K562 (cell line): ENCODE measurements around the gene PYGO2. TPM values are rescaled to one million over a fixed set of nuclear protein-coding genes. Genes with fewer than 3 reads are reported as not detected.

Source experiments
- BCL6 ChIP-seq: fragments of 250-450 bp; sonication (Bioruptor Pico); IDR thresholded peaks from 2 replicates; pipeline ENCODE4 v1.4.0; 2020
- CAMTA2 ChIP-seq: fragments of 250-450 bp; sonication (Bioruptor Pico); conservative IDR thresholded peaks from 2 replicates; pipeline ENCODE4 v1.5.1; 2022
- EP400 ChIP-seq: fragments of 450-650 bp; IDR thresholded peaks from 2 replicates; pipeline ENCODE4 v1.6.1; 2017; ENCODE audit warnings: antibody characterized with exemption, mild to moderate bottlenecking, moderate library complexity
- IRF2 ChIP-seq: sonication (generic); formaldehyde crosslinking; IDR thresholded peaks from 2 replicates; pipeline ENCODE4 v1.8.1; 2022; ENCODE audit warnings: mild to moderate bottlenecking, missing genetic modification reagents
- NCOA6 ChIP-seq: fragments of 450-650 bp; IDR thresholded peaks from 2 replicates; pipeline ENCODE4 v1.6.1; 2017; ENCODE audit warnings: mild to moderate bottlenecking
- SNIP1 ChIP-seq: fragments of 450-650 bp; IDR thresholded peaks from 2 replicates; pipeline ENCODE4 v1.7.1; 2017; ENCODE audit warnings: low read depth, mild to moderate bottlenecking
- TAF7 ChIP-seq: fragments of 450-650 bp; IDR thresholded peaks from 2 replicates; pipeline ENCODE4 v1.6.1; 2016; ENCODE audit warnings: missing genetic modification characterization, missing compliant biosample characterization
- ZNF282 ChIP-seq: sonication (generic); formaldehyde crosslinking; IDR thresholded peaks from 2 replicates; pipeline ENCODE4 v1.8.1; 2023; ENCODE audit warnings: missing genetic modification reagents
- ZNF354B ChIP-seq: fragments of 250-450 bp; sonication (Bioruptor Pico); IDR thresholded peaks from 2 replicates; pipeline ENCODE4 v1.4.0; 2020
- polyA plus RNA-seq, 8 experiments: library from polyadenylated mRNA; depleted of rRNA in 4 of 8; stranded (reverse) in 5 of 8; unstranded in 3 of 8; fragments of >200 nt; fragmentation: Nextera tagmentation in 2 of 8; fragmentation: Illumina TruSeq in 1 of 8; extraction: Ambion mirVana in 2 of 8; extraction: Trizol in 1 of 8; gene quantifications; 2 replicates each; pipeline versions ENCODE4 v1.2.1 to v1.2.3, GENCODE V29; 2011 to 2014; ENCODE audit warnings: inconsistent platforms in 1 of 8, missing spikeins in 1 of 8
- total RNA-seq, 7 experiments: library from RNA; depleted of rRNA in 6 of 7; stranded (reverse); fragments of >200 nt in 6 of 7; fragmentation: Illumina TruSeq in 2 of 7; extraction: Trizol in 2 of 7; gene quantifications; 2 replicates each; pipeline versions ENCODE4 v1.2.1 to v1.2.3, GENCODE V29; 2011 to 2021; ENCODE audit warnings: low replicate concordance in 1 of 7
- TF ChIP-seq, protein P1 (sequence below): fragments of 450-650 bp; IDR thresholded peaks from 2 replicates; pipeline ENCODE4 v1.6.1; 2016; ENCODE audit warnings: mild to moderate bottlenecking, moderate library complexity
- TF ChIP-seq, protein P2 (sequence below): fragments of 250-450 bp; sonication (Bioruptor Pico); IDR thresholded peaks from 2 replicates; pipeline ENCODE4 v1.8.0; 2021; ENCODE audit warnings: moderate library complexity, mild to moderate bottlenecking, inconsistent platforms
- TF ChIP-seq, protein P3 (sequence below): sonication (generic); formaldehyde crosslinking; IDR thresholded peaks from 2 replicates; pipeline ENCODE4 v1.8.0; 2023; ENCODE audit warnings: missing genetic modification reagents, mild to moderate bottlenecking, borderline replicate concordance

The PYGO2 gene
- total and polyA plus RNA-seq, 9 of the 15 experiments (the other 6 are each of a cell fraction or from before 2014, with no cell fraction given) = 8.3 to 36.2 (median 18.2) TPM

DNA sequence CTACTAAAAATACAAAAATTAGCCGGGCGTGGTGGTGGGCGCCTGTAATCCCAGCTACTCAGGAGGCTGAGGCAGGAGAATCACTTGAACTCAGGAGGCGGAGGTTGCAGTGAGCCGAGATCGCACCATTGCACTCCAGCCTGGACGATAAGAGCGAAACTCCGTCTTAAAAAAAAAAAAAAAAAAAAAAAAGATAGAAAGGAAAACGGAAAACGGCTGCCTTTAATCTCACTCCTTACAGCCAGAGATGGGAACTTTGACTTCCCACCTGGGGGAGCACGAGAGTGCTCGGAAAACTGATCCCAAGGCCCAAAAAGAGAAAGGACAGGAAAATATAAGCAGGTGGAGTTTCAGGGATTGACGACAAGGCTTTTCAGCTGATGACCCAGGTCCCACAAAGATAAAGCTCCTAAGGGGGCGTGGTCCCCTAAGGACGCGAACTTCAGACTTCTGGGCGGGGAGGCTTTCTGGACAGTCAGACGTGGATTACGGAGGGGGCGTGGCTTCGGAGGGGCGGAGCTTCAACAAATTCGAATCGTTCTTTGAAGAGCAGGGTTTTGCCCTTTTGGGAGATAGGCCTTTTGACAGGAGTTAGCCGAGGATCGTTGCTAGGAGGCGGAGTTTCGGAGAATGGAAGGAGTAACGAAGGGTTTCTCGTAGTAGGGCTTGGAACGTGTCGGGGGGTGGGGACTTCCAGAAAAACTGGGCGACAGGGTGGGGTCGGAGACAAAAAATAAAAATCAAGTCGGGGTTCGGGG, 11.9 kb upstream of the PYGO2 start (continued):
- TF ChIP-seq, protein P1, sequence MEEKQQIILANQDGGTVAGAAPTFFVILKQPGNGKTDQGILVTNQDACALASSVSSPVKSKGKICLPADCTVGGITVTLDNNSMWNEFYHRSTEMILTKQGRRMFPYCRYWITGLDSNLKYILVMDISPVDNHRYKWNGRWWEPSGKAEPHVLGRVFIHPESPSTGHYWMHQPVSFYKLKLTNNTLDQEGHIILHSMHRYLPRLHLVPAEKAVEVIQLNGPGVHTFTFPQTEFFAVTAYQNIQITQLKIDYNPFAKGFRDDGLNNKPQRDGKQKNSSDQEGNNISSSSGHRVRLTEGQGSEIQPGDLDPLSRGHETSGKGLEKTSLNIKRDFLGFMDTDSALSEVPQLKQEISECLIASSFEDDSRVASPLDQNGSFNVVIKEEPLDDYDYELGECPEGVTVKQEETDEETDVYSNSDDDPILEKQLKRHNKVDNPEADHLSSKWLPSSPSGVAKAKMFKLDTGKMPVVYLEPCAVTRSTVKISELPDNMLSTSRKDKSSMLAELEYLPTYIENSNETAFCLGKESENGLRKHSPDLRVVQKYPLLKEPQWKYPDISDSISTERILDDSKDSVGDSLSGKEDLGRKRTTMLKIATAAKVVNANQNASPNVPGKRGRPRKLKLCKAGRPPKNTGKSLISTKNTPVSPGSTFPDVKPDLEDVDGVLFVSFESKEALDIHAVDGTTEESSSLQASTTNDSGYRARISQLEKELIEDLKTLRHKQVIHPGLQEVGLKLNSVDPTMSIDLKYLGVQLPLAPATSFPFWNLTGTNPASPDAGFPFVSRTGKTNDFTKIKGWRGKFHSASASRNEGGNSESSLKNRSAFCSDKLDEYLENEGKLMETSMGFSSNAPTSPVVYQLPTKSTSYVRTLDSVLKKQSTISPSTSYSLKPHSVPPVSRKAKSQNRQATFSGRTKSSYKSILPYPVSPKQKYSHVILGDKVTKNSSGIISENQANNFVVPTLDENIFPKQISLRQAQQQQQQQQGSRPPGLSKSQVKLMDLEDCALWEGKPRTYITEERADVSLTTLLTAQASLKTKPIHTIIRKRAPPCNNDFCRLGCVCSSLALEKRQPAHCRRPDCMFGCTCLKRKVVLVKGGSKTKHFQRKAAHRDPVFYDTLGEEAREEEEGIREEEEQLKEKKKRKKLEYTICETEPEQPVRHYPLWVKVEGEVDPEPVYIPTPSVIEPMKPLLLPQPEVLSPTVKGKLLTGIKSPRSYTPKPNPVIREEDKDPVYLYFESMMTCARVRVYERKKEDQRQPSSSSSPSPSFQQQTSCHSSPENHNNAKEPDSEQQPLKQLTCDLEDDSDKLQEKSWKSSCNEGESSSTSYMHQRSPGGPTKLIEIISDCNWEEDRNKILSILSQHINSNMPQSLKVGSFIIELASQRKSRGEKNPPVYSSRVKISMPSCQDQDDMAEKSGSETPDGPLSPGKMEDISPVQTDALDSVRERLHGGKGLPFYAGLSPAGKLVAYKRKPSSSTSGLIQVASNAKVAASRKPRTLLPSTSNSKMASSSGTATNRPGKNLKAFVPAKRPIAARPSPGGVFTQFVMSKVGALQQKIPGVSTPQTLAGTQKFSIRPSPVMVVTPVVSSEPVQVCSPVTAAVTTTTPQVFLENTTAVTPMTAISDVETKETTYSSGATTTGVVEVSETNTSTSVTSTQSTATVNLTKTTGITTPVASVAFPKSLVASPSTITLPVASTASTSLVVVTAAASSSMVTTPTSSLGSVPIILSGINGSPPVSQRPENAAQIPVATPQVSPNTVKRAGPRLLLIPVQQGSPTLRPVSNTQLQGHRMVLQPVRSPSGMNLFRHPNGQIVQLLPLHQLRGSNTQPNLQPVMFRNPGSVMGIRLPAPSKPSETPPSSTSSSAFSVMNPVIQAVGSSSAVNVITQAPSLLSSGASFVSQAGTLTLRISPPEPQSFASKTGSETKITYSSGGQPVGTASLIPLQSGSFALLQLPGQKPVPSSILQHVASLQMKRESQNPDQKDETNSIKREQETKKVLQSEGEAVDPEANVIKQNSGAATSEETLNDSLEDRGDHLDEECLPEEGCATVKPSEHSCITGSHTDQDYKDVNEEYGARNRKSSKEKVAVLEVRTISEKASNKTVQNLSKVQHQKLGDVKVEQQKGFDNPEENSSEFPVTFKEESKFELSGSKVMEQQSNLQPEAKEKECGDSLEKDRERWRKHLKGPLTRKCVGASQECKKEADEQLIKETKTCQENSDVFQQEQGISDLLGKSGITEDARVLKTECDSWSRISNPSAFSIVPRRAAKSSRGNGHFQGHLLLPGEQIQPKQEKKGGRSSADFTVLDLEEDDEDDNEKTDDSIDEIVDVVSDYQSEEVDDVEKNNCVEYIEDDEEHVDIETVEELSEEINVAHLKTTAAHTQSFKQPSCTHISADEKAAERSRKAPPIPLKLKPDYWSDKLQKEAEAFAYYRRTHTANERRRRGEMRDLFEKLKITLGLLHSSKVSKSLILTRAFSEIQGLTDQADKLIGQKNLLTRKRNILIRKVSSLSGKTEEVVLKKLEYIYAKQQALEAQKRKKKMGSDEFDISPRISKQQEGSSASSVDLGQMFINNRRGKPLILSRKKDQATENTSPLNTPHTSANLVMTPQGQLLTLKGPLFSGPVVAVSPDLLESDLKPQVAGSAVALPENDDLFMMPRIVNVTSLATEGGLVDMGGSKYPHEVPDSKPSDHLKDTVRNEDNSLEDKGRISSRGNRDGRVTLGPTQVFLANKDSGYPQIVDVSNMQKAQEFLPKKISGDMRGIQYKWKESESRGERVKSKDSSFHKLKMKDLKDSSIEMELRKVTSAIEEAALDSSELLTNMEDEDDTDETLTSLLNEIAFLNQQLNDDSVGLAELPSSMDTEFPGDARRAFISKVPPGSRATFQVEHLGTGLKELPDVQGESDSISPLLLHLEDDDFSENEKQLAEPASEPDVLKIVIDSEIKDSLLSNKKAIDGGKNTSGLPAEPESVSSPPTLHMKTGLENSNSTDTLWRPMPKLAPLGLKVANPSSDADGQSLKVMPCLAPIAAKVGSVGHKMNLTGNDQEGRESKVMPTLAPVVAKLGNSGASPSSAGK = no peak
- TF ChIP-seq ZNF282 (CRISPR knock-in tag) (no peak), BCL6 (CRISPR knock-in tag) (no peak), IRF2 (CRISPR knock-in tag) (no peak), NCOA6 (no peak), CAMTA2 (no peak), EP400 (no peak), TAF7 (tag) (0 out of 2 replicates have a peak, but pooled peaks have one; percentile 29), SNIP1 (peak; percentile 55), ZNF354B (CRISPR knock-in tag) (no peak)
- TF ChIP-seq, protein P2, sequence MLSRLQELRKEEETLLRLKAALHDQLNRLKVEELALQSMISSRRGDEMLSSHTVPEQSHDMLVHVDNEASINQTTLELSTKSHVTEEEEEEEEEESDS = no peak
- TF ChIP-seq, protein P3, sequence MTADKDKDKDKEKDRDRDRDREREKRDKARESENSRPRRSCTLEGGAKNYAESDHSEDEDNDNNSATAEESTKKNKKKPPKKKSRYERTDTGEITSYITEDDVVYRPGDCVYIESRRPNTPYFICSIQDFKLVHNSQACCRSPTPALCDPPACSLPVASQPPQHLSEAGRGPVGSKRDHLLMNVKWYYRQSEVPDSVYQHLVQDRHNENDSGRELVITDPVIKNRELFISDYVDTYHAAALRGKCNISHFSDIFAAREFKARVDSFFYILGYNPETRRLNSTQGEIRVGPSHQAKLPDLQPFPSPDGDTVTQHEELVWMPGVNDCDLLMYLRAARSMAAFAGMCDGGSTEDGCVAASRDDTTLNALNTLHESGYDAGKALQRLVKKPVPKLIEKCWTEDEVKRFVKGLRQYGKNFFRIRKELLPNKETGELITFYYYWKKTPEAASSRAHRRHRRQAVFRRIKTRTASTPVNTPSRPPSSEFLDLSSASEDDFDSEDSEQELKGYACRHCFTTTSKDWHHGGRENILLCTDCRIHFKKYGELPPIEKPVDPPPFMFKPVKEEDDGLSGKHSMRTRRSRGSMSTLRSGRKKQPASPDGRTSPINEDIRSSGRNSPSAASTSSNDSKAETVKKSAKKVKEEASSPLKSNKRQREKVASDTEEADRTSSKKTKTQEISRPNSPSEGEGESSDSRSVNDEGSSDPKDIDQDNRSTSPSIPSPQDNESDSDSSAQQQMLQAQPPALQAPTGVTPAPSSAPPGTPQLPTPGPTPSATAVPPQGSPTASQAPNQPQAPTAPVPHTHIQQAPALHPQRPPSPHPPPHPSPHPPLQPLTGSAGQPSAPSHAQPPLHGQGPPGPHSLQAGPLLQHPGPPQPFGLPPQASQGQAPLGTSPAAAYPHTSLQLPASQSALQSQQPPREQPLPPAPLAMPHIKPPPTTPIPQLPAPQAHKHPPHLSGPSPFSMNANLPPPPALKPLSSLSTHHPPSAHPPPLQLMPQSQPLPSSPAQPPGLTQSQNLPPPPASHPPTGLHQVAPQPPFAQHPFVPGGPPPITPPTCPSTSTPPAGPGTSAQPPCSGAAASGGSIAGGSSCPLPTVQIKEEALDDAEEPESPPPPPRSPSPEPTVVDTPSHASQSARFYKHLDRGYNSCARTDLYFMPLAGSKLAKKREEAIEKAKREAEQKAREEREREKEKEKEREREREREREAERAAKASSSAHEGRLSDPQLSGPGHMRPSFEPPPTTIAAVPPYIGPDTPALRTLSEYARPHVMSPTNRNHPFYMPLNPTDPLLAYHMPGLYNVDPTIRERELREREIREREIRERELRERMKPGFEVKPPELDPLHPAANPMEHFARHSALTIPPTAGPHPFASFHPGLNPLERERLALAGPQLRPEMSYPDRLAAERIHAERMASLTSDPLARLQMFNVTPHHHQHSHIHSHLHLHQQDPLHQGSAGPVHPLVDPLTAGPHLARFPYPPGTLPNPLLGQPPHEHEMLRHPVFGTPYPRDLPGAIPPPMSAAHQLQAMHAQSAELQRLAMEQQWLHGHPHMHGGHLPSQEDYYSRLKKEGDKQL (CRISPR knock-in tag) = no peak
